Osteoblast (primary cell): ENCODE measurements around the gene ACOT13. TPM values are rescaled to one million over a fixed set of nuclear protein-coding genes. Genes with fewer than 3 reads are reported as not detected.
"Not testable (repeated sequence)": the region's sequence is repeated elsewhere in the genome, so short reads cannot be mapped to it uniquely, and the experiment has no call there.

ENCODE experiments used
- DNase-seq: peaks from one replicate; pipeline ENCODE4 v3.0.0; 2011; ENCODE audit warnings: low spot score, mixed read lengths; ENCODE audit not compliant: insufficient read length; ENCODE audit errors: missing footprints
- H2AFZ ChIP-seq: 2 replicates; pipeline ENCODE4 v1.6.0; 2011; ENCODE audit warnings: mild to moderate bottlenecking, low read length
- H3K27ac ChIP-seq: 2 replicates; pipeline ENCODE4 v1.5.1; 2011; ENCODE audit warnings: mild to moderate bottlenecking, low read depth, low read length, moderate library complexity
- H3K27me3 ChIP-seq: 2 replicates; pipeline ENCODE4 v1.6.0; 2012; ENCODE audit warnings: mild to moderate bottlenecking, control low read depth, inconsistent platforms, low read length, moderate library complexity; ENCODE audit not compliant: insufficient read depth
- H3K36me3 ChIP-seq: 2 replicates; pipeline ENCODE4 v1.5.1; 2011; ENCODE audit warnings: mild to moderate bottlenecking, low read length, control low read depth, moderate library complexity; ENCODE audit not compliant: insufficient read depth
- H3K4me1 ChIP-seq: 2 replicates; pipeline ENCODE4 v1.5.1; 2011; ENCODE audit warnings: mild to moderate bottlenecking, low read length, control low read depth, moderate library complexity; ENCODE audit not compliant: insufficient read depth
- H3K4me2 ChIP-seq: 2 replicates; pipeline ENCODE4 v1.6.0; 2011; ENCODE audit warnings: mild to moderate bottlenecking, low read length; ENCODE audit not compliant: insufficient read depth
- H3K4me3 ChIP-seq: fragments of 200-600 bp; sonication (generic); 3 replicates; pipeline ENCODE4 v1.5.1; 2012; ENCODE audit warnings: mild to moderate bottlenecking, low read length, inconsistent platforms; ENCODE audit not compliant: insufficient read depth
- H3K79me2 ChIP-seq: 2 replicates; pipeline ENCODE4 v1.6.0; 2012; ENCODE audit warnings: mild to moderate bottlenecking, low read length, control low read depth, inconsistent platforms; ENCODE audit not compliant: insufficient read depth
- H3K9me3 ChIP-seq: 2 replicates; pipeline ENCODE4 v1.5.1; 2011; ENCODE audit warnings: low read depth, low read length, control low read depth
- H4K20me1 ChIP-seq: 2 replicates; pipeline ENCODE4 v1.6.0; 2012; ENCODE audit warnings: mild to moderate bottlenecking, low read length, control low read depth; ENCODE audit not compliant: insufficient read depth
- CTCF ChIP-seq: IDR thresholded peaks from 2 replicates; pipeline ENCODE4 v1.5.1; 2011; ENCODE audit warnings: mild to moderate bottlenecking, low read depth, low read length, moderate library complexity; ENCODE audit errors: extremely low read depth
- total RNA-seq: library from RNA; depleted of rRNA; stranded (reverse); fragments of >200 nt; gene quantifications from 2 replicates; pipeline ENCODE4 v1.2.3, GENCODE V29; 2012

The ACOT13 gene
- total RNA-seq, 1 donor, result 5.8 TPM

GRCh38 chr6:24640166-24640565 lies 26.7 kb upstream of the ACOT13 start:
- no peaks in the 10 kb centered on the region for H3K79me2 ChIP-seq
- H2AFZ ChIP-seq, result no peak overlapping the region
- H3K4me1 ChIP-seq, result no peaks in the 10 kb centered on the region
- H3K27ac ChIP-seq, result no peak overlapping the region
- TF ChIP-seq CTCF, result no peak
- no peak overlapping the region for H3K4me3 ChIP-seq
- no peak overlapping the region for H3K4me2 ChIP-seq
- no peaks in the 10 kb centered on the region for H3K36me3 ChIP-seq
- H4K20me1 ChIP-seq, result no peaks in the 10 kb centered on the region
- H3K9me3 ChIP-seq, result no peaks in the 10 kb centered on the region
- no peak for DNase-seq
- peaks cover 8% of the 10 kb centered on the region for H3K27me3 ChIP-seq

GRCh38 chr6:24640631-24641030 lies 26.2 kb upstream of the ACOT13 start:
- not testable (repeated sequence) for H3K4me1 ChIP-seq, H3K9me3 ChIP-seq, H3K27ac ChIP-seq, H2AFZ ChIP-seq, H3K79me2 ChIP-seq, H3K36me3 ChIP-seq, H3K4me2 ChIP-seq, H3K4me3 ChIP-seq, DNase-seq, H4K20me1 ChIP-seq
- peaks cover 12% of the 10 kb centered on the region for H3K27me3 ChIP-seq

GRCh38 chr6:24642061-24642460 lies 24.8 kb upstream of the ACOT13 start:
- Histone ChIP-seq H3K36me3 (no peaks in the 10 kb centered on the region), H3K4me3 (no peak overlapping the region), H3K79me2 (no peaks in the 10 kb centered on the region), H4K20me1 (no peaks in the 10 kb centered on the region), H3K27ac (no peak overlapping the region), H3K4me2 (no peak overlapping the region), H2AFZ (no peak overlapping the region), H3K27me3 (peaks cover 12% of the 10 kb centered on the region), H3K4me1 (peaks cover 9% of the 10 kb centered on the region), H3K9me3 (no peaks in the 10 kb centered on the region)
- no peak for DNase-seq
- TF ChIP-seq CTCF, result no peak

- Histone ChIP-seq H3K4me2 (no peak overlapping the region), H3K9me3 (no peaks in the 10 kb centered on the region), H3K4me3 (no peak overlapping the region), H3K27me3 (peaks cover 12% of the 10 kb centered on the region), H3K36me3 (no peaks in the 10 kb centered on the region), H3K4me1 (peaks cover 9% of the 10 kb centered on the region), H4K20me1 (no peaks in the 10 kb centered on the region), H3K79me2 (no peaks in the 10 kb centered on the region), H2AFZ (no peak overlapping the region), H3K27ac (no peak overlapping the region)
- TF ChIP-seq CTCF, result no peak
- no peak for DNase-seq
Observed at GRCh38 chr6:24643920-24644319, 23.0 kb upstream of the ACOT13 start.
